Testis (tissue), 3 donors: ENCODE data around the gene UBXN6. TPM values are rescaled to one million over a fixed set of nuclear protein-coding genes. Genes with fewer than 3 reads are reported as not detected.

Experiments
- DNase-seq: peaks from one replicate; pipeline ENCODE4 v3.0.0-alpha.2; 2019
- H3K27ac ChIP-seq, 2 donors: fragments of 200-600 bp; sonication (generic); one replicate each; pipeline ENCODE4 v1.5.1; 2019
- H3K27me3 ChIP-seq: fragments of 200-600 bp; sonication (generic); one replicate; pipeline ENCODE4 v1.5.1; 2019
- H3K36me3 ChIP-seq: fragments of 200-600 bp; sonication (generic); one replicate; pipeline ENCODE4 v1.5.1; 2017; ENCODE audit warnings: low read depth; ENCODE audit errors: missing control alignments
- H3K4me1 ChIP-seq: fragments of 200-600 bp; sonication (generic); one replicate; pipeline ENCODE4 v1.5.1; 2019
- H3K4me3 ChIP-seq, 2 donors: fragments of 200-600 bp; sonication (generic); one replicate each; pipeline ENCODE4 v1.5.1; 2017 to 2019
- H3K9me3 ChIP-seq: fragments of 200-600 bp; sonication (generic); one replicate; pipeline ENCODE4 v1.5.1; 2017
- CTCF ChIP-seq, 3 experiments: fragments of 450-650 bp in 2 of 3; fragments of 200-600 bp in 1 of 3; sonication (generic) in 1 of 3; IDR thresholded peaks; one replicate each; pipeline ENCODE4 v1.5.1; 2016 to 2019; ENCODE audit warnings: antibody characterized with exemption in 3 of 3, mild to moderate bottlenecking in 2 of 3, moderate library complexity in 1 of 3
- POLR2A ChIP-seq: fragments of 450-650 bp; IDR thresholded peaks from one replicate; pipeline ENCODE4 v1.6.1; 2017; ENCODE audit warnings: antibody characterized with exemption, mild to moderate bottlenecking, moderate library complexity
- WGBS, 2 donors: methylation state at CpG; one replicate each; pipeline ENCODE4 v1.1.5; 2018; 5-methylcytosine and 5-hydroxymethylcytosine counted together
- intact Hi-C: fragments of 100-400 bp; cut with DNase I; formaldehyde crosslinking; loops from one replicate; pipeline ENCODE4 v1.15.1; 2023; ENCODE audit warnings: low total_unique reads
- polyA plus RNA-seq: library from polyadenylated mRNA; stranded (reverse); fragments of 350-450 nt; fragmentation: Illumina TruSeq; extraction: RNeasy Lipid Tissue Mini Kit (QIAGEN cat#74804); gene quantifications from one replicate; pipeline ENCODE4 v1.2.3, GENCODE V29; 2014; ENCODE audit warnings: low read depth, low replicate concordance; ENCODE audit not compliant: insufficient read depth
- total RNA-seq, 2 donors: library from RNA; depleted of rRNA; stranded (reverse); fragments of >200 nt; gene quantifications; one replicate each; pipeline ENCODE4 v1.2.3, GENCODE V29; 2016

Gene UBXN6
- total and polyA plus RNA-seq, 3 donors from 2014 or later: 293 to 336 (median 319) TPM

GRCh38 chr19:4498694-4499093, 41.1 kb upstream of the UBXN6 start:
- H3K36me3 ChIP-seq: no peaks in the 10 kb centered on the region
- WGBS, 2 donors: 94% methylated on average over 9 to 12 of the region's 12 CpGs

GRCh38 chr19:4497770-4498389, 40.3 kb upstream of the UBXN6 start:
- peaks cover 7% of the 10 kb centered on the region for H3K4me1 ChIP-seq
- DNase-seq: no peak
- H3K36me3 ChIP-seq: no peaks in the 10 kb centered on the region
- no peak overlapping the region for H3K4me3 ChIP-seq
- H3K9me3 ChIP-seq: no peaks in the 10 kb centered on the region
- intact Hi-C loops: no loop called here
- H3K27me3 ChIP-seq: no peaks in the 10 kb centered on the region
- 89 to 93% methylated on average over 19 to 25 of the region's 25 CpGs for WGBS, 2 donors
- no peak for TF ChIP-seq CTCF (IDR thresholded peaks at IDR 0.05)
- no peak for TF ChIP-seq POLR2A
- no peak overlapping the region for H3K27ac ChIP-seq

More at GRCh38 chr19:4498694-4499093, 41.1 kb upstream of the UBXN6 start:
- Histone ChIP-seq H3K4me1 (peaks cover 11% of the 10 kb centered on the region), H3K9me3 (no peaks in the 10 kb centered on the region), H3K4me3 (no peak overlapping the region), H3K27me3 (no peaks in the 10 kb centered on the region), H3K27ac (no peak overlapping the region)
- intact Hi-C loops: no loop called here
- TF ChIP-seq CTCF (IDR thresholded peaks at IDR 0.05) (no peak), POLR2A (no peak)
- no peak for DNase-seq

GRCh38 chr19:4496304-4496703, 38.7 kb upstream of the UBXN6 start:
- Histone ChIP-seq H3K4me1 (peaks cover under 1% of the 10 kb centered on the region), H3K4me3 (no peak overlapping the region), H3K9me3 (no peaks in the 10 kb centered on the region), H3K27me3 (no peaks in the 10 kb centered on the region), H3K36me3 (no peaks in the 10 kb centered on the region), H3K27ac (no peak overlapping the region)
- TF ChIP-seq POLR2A (no peak), CTCF (IDR thresholded peaks at IDR 0.05) (no peak)
- no peak for DNase-seq
- WGBS, 2 donors: 79 to 88% methylated on average over 10 to 18 of the region's 18 CpGs
- intact Hi-C loops: no loop called here

GRCh38 chr19:4495471-4495870, 37.9 kb upstream of the UBXN6 start:
- WGBS, 2 donors: 83 to 94% methylated on average over 11 to 12 of the region's 12 CpGs
- Histone ChIP-seq H3K4me1 (no peaks in the 10 kb centered on the region), H3K27me3 (no peaks in the 10 kb centered on the region), H3K4me3 (no peak overlapping the region), H3K36me3 (no peaks in the 10 kb centered on the region), H3K9me3 (no peaks in the 10 kb centered on the region), H3K27ac (no peak overlapping the region)
- DNase-seq: no peak
- intact Hi-C loops: no loop called here
- TF ChIP-seq CTCF (IDR thresholded peaks at IDR 0.05) (no peak), POLR2A (no peak)

GRCh38 chr19:4494691-4495064, 37.1 kb upstream of the UBXN6 start:
- no peaks in the 10 kb centered on the region for H3K4me1 ChIP-seq
- no peaks in the 10 kb centered on the region for H3K36me3 ChIP-seq
- no peaks in the 10 kb centered on the region for H3K27me3 ChIP-seq
- intact Hi-C loops: no loop called here
- DNase-seq: no peak
- 79 to 82% methylated on average over 8 of the region's 8 CpGs for WGBS, 2 donors
- no peak overlapping the region for H3K27ac ChIP-seq
- H3K4me3 ChIP-seq: no peak overlapping the region
- no peaks in the 10 kb centered on the region for H3K9me3 ChIP-seq
- no peak for TF ChIP-seq POLR2A
